DMS153 treated with DMSO at 0.1 percent for 48 hours (cell line): ENCODE data around the gene SFSWAP.
"Not testable (repeated sequence)": the region's sequence is repeated elsewhere in the genome, so short reads cannot be mapped to it uniquely, and the experiment has no call there.

Experiments used
- DNase-seq: peaks from one replicate; lab custom pipeline; 2025; ENCODE audit not compliant: unreplicated experiment; lab: John Stamatoyannopoulos, UW

The SFSWAP gene

DNA sequence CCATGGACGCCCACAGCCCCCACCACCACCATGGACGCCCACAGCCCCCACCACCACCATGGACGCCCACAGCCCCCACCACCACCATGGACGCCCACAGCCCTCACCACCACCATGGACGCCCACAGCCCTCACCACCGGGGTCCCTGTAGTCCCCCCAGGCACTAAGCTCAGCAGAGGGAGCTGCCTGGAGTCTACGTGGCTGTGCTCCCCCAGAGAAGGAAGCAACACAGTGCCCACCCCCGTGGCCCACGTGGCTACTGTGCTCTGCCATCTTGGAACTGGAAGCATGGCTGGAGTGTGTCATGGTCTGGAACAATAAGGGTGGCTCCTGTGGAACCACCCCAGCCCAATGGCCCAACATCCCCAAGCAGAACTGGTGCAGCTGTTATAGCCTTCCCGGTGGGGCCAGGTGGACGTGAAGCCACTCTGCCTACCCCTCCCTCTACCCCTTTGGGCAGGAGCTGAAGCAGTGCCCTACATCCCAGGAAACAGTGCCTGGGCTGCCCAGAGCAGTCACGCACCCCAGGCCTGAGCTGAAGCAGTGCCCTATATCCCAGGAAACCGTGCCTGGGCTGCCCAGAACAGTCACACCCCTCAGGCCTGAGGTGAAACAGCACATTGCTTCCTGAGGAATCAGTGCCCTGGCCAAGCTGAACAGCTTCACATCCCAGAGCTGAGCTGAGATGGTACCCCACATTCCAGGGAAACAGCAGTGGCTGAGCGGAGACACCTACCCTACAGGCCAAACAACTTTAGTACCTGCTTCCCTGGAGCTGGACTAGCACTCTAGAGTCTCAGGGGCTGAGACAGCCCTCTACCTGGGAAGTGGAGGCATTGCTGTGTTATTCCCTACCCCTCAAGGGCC lies 9.0 kb upstream of the SFSWAP start:
- DNase-seq: no peak

DNA sequence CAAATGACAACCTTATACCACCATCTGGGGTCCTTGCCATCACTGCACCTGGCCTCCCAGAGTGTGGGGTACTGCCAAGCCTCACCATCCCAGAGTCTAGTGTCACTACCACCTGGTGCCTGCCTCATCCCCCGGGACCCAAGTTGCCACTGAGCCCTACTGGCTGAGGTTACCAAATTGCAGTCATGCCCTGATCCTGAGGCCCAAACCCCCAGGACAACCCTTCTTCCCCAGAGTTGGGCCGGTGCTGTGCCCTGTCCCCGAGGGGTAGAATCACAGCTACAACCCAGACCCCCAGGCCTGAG lies 8.4 kb upstream of the SFSWAP start:
- DNase-seq: no peak

DNA sequence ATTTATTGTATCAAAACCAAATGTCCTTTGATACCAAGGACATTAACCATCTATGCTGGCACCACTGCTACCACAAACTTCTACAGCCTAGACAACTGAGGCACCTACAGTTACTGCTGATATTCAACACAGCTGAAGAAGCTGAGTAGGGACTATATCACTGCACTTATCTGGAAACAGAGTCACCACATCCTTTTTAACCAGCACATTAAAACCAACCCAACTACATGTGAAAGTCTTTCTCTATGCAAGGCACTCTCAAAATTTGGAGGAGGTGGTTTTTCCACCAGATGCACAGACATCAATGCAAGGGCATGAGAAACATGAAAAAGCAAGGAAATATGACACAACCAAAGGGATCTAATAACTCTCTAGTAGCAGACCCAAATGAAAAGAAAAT lies 7.7 kb upstream of the SFSWAP start:
- DNase-seq: no peak

GRCh38 chr12:131704509-131704908 lies 6.4 kb upstream of the SFSWAP start:
- DNase-seq: no peak

GRCh38 chr12:131706709-131707108 lies 4.2 kb upstream of the SFSWAP start:
- not testable (repeated sequence) for DNase-seq

DNA sequence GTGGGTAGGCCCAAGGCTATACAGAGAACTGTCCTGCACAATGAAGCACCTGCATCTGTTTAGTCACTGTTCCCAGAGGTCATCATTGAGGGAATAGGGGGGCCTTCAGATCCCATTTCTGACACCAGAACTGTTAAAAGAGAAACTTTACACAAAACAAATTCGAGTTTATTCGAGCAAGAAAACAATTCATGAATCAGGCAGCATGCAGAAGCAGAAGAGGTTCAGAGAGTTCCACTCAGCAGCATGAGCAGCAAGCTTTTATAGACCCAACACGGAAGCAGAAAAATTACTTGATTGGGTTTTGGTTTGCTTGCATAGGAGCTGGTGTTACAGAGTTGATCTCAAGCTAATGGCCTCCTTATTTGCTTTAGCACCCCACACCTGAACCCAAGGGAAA lies 1.7 kb upstream of the SFSWAP start:
- DNase-seq: no peak

DNA sequence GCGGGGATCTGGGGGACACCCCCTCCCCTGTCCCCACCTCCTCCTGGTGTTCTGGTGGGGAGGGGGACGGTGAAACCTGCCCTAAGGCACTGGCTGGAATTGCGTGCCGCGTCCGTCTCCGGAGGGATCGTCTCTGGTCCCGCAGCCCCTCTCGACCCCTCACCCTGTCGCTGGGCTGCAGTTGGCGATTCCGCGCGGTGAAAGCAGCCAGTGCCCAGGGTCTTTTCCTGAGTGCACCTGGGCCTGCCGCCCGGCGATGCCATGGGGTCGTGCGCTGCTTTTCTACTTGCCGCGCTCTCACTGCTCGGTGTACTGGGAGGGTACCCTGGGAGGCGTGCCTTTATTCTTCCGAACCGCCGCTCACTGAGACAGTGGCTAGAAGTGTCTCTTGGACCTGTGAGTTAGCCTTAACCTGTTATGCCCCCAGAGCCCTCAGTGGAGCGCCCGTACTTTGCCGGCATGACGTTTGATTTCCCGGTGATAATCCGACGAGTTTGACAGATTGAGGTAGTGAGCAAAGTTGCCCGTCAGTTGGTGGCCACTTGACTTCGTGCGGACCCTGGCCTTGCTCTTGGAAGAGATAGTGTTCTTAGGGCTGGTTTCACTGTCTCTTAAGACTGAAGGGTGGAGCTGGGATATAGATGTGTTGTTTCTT lies 788 bp downstream of the SFSWAP start:
- DNase-seq: no peak

DNA sequence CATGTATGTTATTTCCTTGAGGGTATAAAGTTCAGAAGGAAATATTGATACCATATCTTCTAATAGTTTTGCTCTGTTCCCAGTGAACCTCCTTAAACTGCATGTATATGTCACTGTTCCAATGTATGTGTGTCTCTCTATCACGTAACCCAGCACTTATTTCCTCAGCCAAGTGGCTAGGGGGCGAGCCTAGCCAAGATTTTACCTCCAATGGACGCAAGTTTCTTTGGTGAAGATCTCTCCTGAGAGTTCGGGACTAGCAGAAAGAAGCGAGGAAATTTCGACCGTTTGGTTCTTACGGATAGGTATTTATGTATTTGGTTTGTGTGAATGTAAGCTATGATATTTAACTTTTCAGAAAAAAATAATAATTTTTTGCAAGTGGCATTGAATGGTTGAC lies 2.5 kb downstream of the SFSWAP start:
- no peak for DNase-seq

- no peak for DNase-seq
Measured at GRCh38 chr12:131714759-131715158, 3.9 kb downstream of the SFSWAP start.

GRCh38 chr12:131716282-131716681 lies 5.4 kb downstream of the SFSWAP start:
- no peak for DNase-seq

GRCh38 chr12:131720241-131720640 lies 9.4 kb downstream of the SFSWAP start:
- DNase-seq: no peak

- no peak for DNase-seq
Measured at GRCh38 chr12:131720921-131721320, 10.0 kb downstream of the SFSWAP start.

DNA sequence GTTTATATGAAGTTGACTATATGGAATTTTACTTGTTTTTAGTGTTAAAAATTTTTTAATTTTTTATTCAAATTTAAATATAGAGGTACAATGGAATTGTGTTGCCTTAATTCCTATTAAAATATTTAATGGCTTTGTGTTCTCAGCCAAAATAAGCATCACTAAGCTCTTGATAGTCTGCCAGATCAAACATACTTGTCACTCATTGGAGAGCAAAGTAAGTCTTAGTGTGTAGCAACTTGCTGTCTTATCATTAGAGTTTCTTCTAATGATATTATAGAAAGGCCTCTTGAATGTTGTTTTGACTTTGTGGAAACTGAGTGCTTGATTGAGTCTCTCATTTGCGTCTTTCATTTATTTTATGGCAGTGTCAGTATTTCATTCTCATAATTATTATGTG lies 10.7 kb downstream of the SFSWAP start:
- DNase-seq: no peak

DNA sequence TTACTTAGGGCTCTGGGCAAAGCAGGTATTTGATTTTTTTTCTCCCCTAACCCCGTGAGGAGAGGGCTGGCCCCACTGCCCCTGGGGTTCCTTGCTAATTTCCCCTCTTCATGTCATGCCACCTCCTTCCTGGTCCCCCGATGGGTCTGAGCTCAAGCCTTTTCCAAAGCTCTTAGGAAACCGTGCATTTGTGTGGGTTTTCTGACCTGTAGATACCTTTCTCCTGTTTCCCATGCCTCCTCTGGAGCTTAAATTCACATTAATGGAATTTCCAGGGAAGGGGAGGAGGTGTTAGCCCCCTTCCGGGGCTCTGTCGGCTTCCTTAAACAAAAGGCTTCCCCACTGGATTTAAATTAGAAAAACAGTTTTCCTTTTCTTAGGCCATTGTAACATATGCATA lies 12.6 kb downstream of the SFSWAP start:
- DNase-seq: no peak

- DNase-seq: no peak
Measured at GRCh38 chr12:131724534-131724933, 13.6 kb downstream of the SFSWAP start.

GRCh38 chr12:131725503-131725902 lies 14.6 kb downstream of the SFSWAP start:
- no peak for DNase-seq

GRCh38 chr12:131728720-131729119 lies 17.8 kb downstream of the SFSWAP start:
- no peak for DNase-seq

DNA sequence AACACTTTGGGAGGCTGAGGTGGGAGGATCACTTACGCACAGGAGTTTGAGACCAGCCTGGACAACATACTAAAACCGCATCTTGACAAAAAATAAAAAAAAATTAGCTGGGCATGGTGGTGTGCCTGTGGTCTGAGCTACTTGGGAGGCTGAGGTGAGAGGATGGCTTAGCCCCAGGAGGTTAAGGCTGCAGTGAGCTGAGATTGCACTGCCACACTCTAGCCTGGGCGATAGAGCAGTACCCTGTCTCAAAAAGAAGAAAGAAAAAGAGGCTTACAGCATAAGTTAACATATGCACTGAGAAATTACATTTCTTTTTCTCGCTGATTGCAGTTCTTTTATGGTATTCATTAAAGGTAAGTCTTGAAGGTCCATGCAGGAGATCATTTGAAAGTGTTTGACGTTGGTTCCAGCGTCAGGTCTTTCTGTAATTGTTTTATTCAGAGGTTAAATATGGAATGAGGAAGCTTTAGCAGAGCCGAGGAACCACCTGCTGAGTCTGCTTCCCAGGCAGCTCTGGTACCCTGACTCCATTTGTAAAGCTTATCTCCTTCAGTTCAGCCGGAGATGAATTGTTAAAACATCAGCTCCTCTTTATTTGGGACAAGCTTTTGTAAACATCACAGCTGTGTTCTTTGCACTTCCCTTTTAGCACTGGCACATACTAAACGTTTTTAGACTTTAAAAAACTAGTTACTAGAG lies 18.5 kb downstream of the SFSWAP start:
- DNase-seq: no peak

- no peak for DNase-seq
Measured at GRCh38 chr12:131732996-131733615, 22.2 kb downstream of the SFSWAP start.

GRCh38 chr12:131733874-131734273 lies 23.0 kb downstream of the SFSWAP start:
- no peak for DNase-seq

- DNase-seq: no peak
Measured at GRCh38 chr12:131734336-131735152, 23.7 kb downstream of the SFSWAP start.
